BLaER1 (cell line): ENCODE results near the gene SSMEM1.
"Not testable (repeated sequence)": the region's sequence is repeated elsewhere in the genome, so short reads cannot be mapped to it uniquely, and the experiment has no call there.

ENCODE experiments used
- H3K27ac ChIP-seq: shearing (Covaris generic); formaldehyde crosslinking; 2 replicates; pipeline ENCODE4 v1.8.1; 2022
- H3K27me3 ChIP-seq: shearing (Covaris generic); formaldehyde crosslinking; 2 replicates; pipeline ENCODE4 v1.8.1; 2022
- H3K36me3 ChIP-seq: shearing (Covaris generic); formaldehyde crosslinking; 2 replicates; pipeline ENCODE4 v1.8.1; 2022
- H3K4me1 ChIP-seq: shearing (Covaris generic); formaldehyde crosslinking; 2 replicates; pipeline ENCODE4 v1.8.1; 2022
- H3K4me2 ChIP-seq: shearing (Covaris generic); formaldehyde crosslinking; 2 replicates; pipeline ENCODE4 v1.8.1; 2022
- H3K4me3 ChIP-seq: shearing (Covaris generic); formaldehyde crosslinking; 2 replicates; pipeline ENCODE4 v1.8.1; 2022
- H3K9ac ChIP-seq: shearing (Covaris generic); formaldehyde crosslinking; 2 replicates; pipeline ENCODE4 v1.8.1; 2022
- H3K9me3 ChIP-seq: shearing (Covaris generic); formaldehyde crosslinking; 2 replicates; pipeline ENCODE4 v1.8.1; 2022
- H4K20me1 ChIP-seq: shearing (Covaris generic); formaldehyde crosslinking; 2 replicates; pipeline ENCODE4 v1.8.1; 2022
- Cebpa-rat ChIP-seq: shearing (Covaris generic); IDR thresholded peaks from 2 replicates; pipeline ENCODE4 v1.8.1; 2022

SSMEM1 gene

GRCh38 chr7:130210181-130210935 lies 2.7 kb downstream of the SSMEM1 start:
- no peak for TF ChIP-seq Cebpa-rat
- no peaks in the 10 kb centered on the region for H3K9me3 ChIP-seq
- H3K36me3 ChIP-seq, result no peaks in the 10 kb centered on the region
- H3K27me3 ChIP-seq, result no peaks in the 10 kb centered on the region
- no peak overlapping the region for H3K4me2 ChIP-seq
- no peaks in the 10 kb centered on the region for H4K20me1 ChIP-seq
- H3K4me3 ChIP-seq, result no peak overlapping the region
- no peak overlapping the region for H3K27ac ChIP-seq
- peaks cover 5% of the 10 kb centered on the region; the same call in 1 of the 2 replicates for H3K4me1 ChIP-seq
- no peak overlapping the region for H3K9ac ChIP-seq

- Histone ChIP-seq H3K4me1 (no peaks in the 10 kb centered on the region), H3K9ac (no peak overlapping the region), H4K20me1 (no peaks in the 10 kb centered on the region), H3K9me3 (no peaks in the 10 kb centered on the region), H3K36me3 (no peaks in the 10 kb centered on the region), H3K4me3 (no peak overlapping the region), H3K4me2 (no peak overlapping the region), H3K27me3 (no peaks in the 10 kb centered on the region), H3K27ac (no peak overlapping the region)
- TF ChIP-seq Cebpa-rat, result no peak
These were observed 6.2 kb downstream of the SSMEM1 start for GRCh38 chr7:130213828-130214227.

- Histone ChIP-seq H3K9me3 (no peaks in the 10 kb centered on the region), H3K9ac (no peak overlapping the region), H3K4me1 (no peaks in the 10 kb centered on the region), H3K27me3 (no peaks in the 10 kb centered on the region), H4K20me1 (no peaks in the 10 kb centered on the region), H3K4me2 (no peak overlapping the region), H3K36me3 (no peaks in the 10 kb centered on the region), H3K27ac (no peak overlapping the region), H3K4me3 (no peak overlapping the region)
- TF ChIP-seq Cebpa-rat, result no peak
These were observed 8.4 kb downstream of the SSMEM1 start for GRCh38 chr7:130216025-130216424.

GRCh38 chr7:130216750-130217149 lies 9.1 kb downstream of the SSMEM1 start:
- Histone ChIP-seq H3K4me3 (no peak overlapping the region), H3K9me3 (no peaks in the 10 kb centered on the region), H3K36me3 (no peaks in the 10 kb centered on the region), H3K9ac (no peak overlapping the region), H3K27me3 (no peaks in the 10 kb centered on the region), H3K4me2 (no peak overlapping the region), H4K20me1 (no peaks in the 10 kb centered on the region), H3K4me1 (no peaks in the 10 kb centered on the region), H3K27ac (no peak overlapping the region)
- no peak for TF ChIP-seq Cebpa-rat

- H3K27ac ChIP-seq, result no peak overlapping the region
- H3K9ac ChIP-seq, result no peak overlapping the region
- H3K4me1 ChIP-seq, result no peaks in the 10 kb centered on the region
- TF ChIP-seq Cebpa-rat, result no peak
- no peak overlapping the region for H3K4me3 ChIP-seq
- no peaks in the 10 kb centered on the region for H4K20me1 ChIP-seq
- H3K27me3 ChIP-seq, result no peaks in the 10 kb centered on the region
- H3K9me3 ChIP-seq, result no peaks in the 10 kb centered on the region
- no peak overlapping the region for H3K4me2 ChIP-seq
- H3K36me3 ChIP-seq, result no peaks in the 10 kb centered on the region
These were observed 11.4 kb downstream of the SSMEM1 start for GRCh38 chr7:130218806-130219620.

- no peak overlapping the region for H3K4me2 ChIP-seq
- no peak for TF ChIP-seq Cebpa-rat
- no peaks in the 10 kb centered on the region for H3K4me1 ChIP-seq
- H3K4me3 ChIP-seq, result no peak overlapping the region
- no peaks in the 10 kb centered on the region for H4K20me1 ChIP-seq
- H3K27me3 ChIP-seq, result no peaks in the 10 kb centered on the region
- H3K36me3 ChIP-seq, result no peaks in the 10 kb centered on the region
- no peak overlapping the region for H3K27ac ChIP-seq
- H3K9me3 ChIP-seq, result no peaks in the 10 kb centered on the region
- no peak overlapping the region for H3K9ac ChIP-seq
These were observed 12.2 kb downstream of the SSMEM1 start for GRCh38 chr7:130219871-130220270.

- H3K4me1 ChIP-seq, result no peaks in the 10 kb centered on the region
- TF ChIP-seq Cebpa-rat, result no peak
- no peaks in the 10 kb centered on the region for H3K27me3 ChIP-seq
These were observed 14.1 kb downstream of the SSMEM1 start for GRCh38 chr7:130221746-130222145.

GRCh38 chr7:130223646-130224045 lies 16.0 kb downstream of the SSMEM1 start:
- Histone ChIP-seq H3K36me3 (no peaks in the 10 kb centered on the region), H3K9ac (no peak overlapping the region), H3K27me3 (no peaks in the 10 kb centered on the region), H3K4me3 (no peak overlapping the region), H3K27ac (no peak overlapping the region), H3K9me3 (no peaks in the 10 kb centered on the region), H4K20me1 (no peaks in the 10 kb centered on the region), H3K4me1 (no peaks in the 10 kb centered on the region; the same call in 1 of the 2 replicates), H3K4me2 (no peak overlapping the region)
- no peak for TF ChIP-seq Cebpa-rat

More at GRCh38 chr7:130221746-130222145, 14.1 kb downstream of the SSMEM1 start:
- Histone ChIP-seq H3K27ac (no peak overlapping the region), H3K4me2 (no peak overlapping the region), H3K9me3 (no peaks in the 10 kb centered on the region), H3K36me3 (no peaks in the 10 kb centered on the region), H3K4me3 (no peak overlapping the region), H3K9ac (no peak overlapping the region), H4K20me1 (no peaks in the 10 kb centered on the region)

GRCh38 chr7:130224210-130224609 lies 16.6 kb downstream of the SSMEM1 start:
- Histone ChIP-seq H3K9ac (no peak overlapping the region), H3K4me2 (no peak overlapping the region), H3K4me1 (peaks cover 3% of the 10 kb centered on the region; the same call in 1 of the 2 replicates), H4K20me1 (no peaks in the 10 kb centered on the region), H3K27ac (no peak overlapping the region), H3K4me3 (no peak overlapping the region), H3K36me3 (no peaks in the 10 kb centered on the region), H3K9me3 (no peaks in the 10 kb centered on the region), H3K27me3 (no peaks in the 10 kb centered on the region)
- no peak for TF ChIP-seq Cebpa-rat

- H3K4me1 ChIP-seq, H3K27ac ChIP-seq, H3K9me3 ChIP-seq, H3K4me3 ChIP-seq, H4K20me1 ChIP-seq, H3K36me3 ChIP-seq, H3K4me2 ChIP-seq, H3K27me3 ChIP-seq, H3K9ac ChIP-seq: not testable (repeated sequence)
These were observed 17.3 kb downstream of the SSMEM1 start for GRCh38 chr7:130224923-130225322.
